ENCODE results near the gene ADAMTS17. TPM values are rescaled to one million over a fixed set of nuclear protein-coding genes. Genes with fewer than 3 reads are reported as not detected.

ADAMTS17 gene
- total RNA-seq, 1 experiment from 2014 or later = 1.6 TPM

DNA sequence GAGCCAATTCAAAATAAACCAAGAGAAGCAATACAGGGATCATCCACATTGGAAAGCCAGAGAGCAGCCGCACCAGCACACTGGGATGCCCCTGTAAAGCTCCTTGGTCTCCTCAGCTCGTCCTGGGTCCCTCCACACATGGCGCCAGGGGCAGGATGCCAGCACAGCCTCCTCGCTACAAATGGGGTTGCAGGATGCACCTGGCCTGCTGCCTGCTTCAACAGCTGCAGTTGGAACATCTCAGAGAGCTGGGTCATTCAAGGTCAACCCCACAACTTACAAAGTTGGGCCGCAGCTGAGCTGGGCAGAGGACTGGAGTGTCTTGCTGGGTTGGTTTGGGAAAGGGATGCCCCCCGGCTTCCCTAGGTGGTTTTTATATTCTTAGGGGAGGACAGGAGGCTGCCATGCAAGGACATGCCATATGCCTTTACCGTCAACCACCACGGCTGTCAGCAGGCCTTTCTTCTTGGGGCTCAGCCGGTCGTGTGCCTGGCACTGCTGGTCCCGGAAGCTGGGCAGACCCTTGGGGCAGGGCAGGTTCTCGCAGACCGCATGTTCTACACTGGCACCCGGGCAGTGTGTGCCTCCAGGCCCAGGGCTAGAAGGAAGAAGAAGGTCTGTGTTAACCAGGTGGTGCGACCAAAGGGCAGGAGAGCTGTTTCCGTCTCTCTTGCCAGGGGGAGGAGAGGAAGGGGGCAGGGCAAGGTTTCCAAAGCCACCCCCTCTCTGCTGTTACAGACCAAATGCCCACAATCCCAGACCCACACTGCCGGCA is 225.2 kb downstream of the ADAMTS17 start:
- ChIA-PET CTCF (no interaction called here), POLR2A (no interaction called here)
- intact Hi-C loops (cut with micrococcal nuclease; ENCODE audit: unreplicated experiment) = no loop called here
- Histone ChIP-seq H3K9me3 (ENCODE audit: control insufficient read depth, insufficient read depth, low read depth, low read length) (peaks cover 3% of the 10 kb centered on the region; the same call in 1 of the 2 replicates), H3K36me3 (ENCODE audit: control insufficient read depth, insufficient read depth, low read length) (no peaks in the 10 kb centered on the region), H3K27me3 (ENCODE audit: control insufficient read depth, insufficient read depth, low read length) (no peaks in the 10 kb centered on the region), H3K4me3 (ENCODE audit: low read depth in 2 of 2, low read length in 2 of 2) (no peak overlapping the region), H3K4me1 (ENCODE audit: control insufficient read depth, insufficient read depth, low read length) (no peaks in the 10 kb centered on the region), H3K27ac (ENCODE audit: low read length) (no peak overlapping the region)
- ATAC-seq (no peak), DNase-seq (ENCODE audit: low read depth, low spot score) (no peak)
- in situ Hi-C loops (cut with HindIII; ENCODE audit: low pct_unique_long_range_greater_than_20kb, low sequenced_read_pairs) = no loop called here
- TF ChIP-seq, protein P1, sequence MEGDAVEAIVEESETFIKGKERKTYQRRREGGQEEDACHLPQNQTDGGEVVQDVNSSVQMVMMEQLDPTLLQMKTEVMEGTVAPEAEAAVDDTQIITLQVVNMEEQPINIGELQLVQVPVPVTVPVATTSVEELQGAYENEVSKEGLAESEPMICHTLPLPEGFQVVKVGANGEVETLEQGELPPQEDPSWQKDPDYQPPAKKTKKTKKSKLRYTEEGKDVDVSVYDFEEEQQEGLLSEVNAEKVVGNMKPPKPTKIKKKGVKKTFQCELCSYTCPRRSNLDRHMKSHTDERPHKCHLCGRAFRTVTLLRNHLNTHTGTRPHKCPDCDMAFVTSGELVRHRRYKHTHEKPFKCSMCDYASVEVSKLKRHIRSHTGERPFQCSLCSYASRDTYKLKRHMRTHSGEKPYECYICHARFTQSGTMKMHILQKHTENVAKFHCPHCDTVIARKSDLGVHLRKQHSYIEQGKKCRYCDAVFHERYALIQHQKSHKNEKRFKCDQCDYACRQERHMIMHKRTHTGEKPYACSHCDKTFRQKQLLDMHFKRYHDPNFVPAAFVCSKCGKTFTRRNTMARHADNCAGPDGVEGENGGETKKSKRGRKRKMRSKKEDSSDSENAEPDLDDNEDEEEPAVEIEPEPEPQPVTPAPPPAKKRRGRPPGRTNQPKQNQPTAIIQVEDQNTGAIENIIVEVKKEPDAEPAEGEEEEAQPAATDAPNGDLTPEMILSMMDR (IDR thresholded peaks at IDR 0.05) = no peak
- TF ChIP-seq TCF7L2 (IDR thresholded peaks at IDR 0.05; ENCODE audit: low read depth, low read length) (no peak), POLR2AphosphoS5 (IDR thresholded peaks at IDR 0.05; ENCODE audit: low read depth, low read length) (no peak)
- TF ChIP-seq, protein P2, sequence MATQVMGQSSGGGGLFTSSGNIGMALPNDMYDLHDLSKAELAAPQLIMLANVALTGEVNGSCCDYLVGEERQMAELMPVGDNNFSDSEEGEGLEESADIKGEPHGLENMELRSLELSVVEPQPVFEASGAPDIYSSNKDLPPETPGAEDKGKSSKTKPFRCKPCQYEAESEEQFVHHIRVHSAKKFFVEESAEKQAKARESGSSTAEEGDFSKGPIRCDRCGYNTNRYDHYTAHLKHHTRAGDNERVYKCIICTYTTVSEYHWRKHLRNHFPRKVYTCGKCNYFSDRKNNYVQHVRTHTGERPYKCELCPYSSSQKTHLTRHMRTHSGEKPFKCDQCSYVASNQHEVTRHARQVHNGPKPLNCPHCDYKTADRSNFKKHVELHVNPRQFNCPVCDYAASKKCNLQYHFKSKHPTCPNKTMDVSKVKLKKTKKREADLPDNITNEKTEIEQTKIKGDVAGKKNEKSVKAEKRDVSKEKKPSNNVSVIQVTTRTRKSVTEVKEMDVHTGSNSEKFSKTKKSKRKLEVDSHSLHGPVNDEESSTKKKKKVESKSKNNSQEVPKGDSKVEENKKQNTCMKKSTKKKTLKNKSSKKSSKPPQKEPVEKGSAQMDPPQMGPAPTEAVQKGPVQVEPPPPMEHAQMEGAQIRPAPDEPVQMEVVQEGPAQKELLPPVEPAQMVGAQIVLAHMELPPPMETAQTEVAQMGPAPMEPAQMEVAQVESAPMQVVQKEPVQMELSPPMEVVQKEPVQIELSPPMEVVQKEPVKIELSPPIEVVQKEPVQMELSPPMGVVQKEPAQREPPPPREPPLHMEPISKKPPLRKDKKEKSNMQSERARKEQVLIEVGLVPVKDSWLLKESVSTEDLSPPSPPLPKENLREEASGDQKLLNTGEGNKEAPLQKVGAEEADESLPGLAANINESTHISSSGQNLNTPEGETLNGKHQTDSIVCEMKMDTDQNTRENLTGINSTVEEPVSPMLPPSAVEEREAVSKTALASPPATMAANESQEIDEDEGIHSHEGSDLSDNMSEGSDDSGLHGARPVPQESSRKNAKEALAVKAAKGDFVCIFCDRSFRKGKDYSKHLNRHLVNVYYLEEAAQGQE (IDR thresholded peaks at IDR 0.05; ENCODE audit: insufficient read depth in 1 of 2, low read depth in 2 of 2, low read length in 1 of 2) = no peak
- BruUV-seq (replicated peaks) = no TSS peak

DNA sequence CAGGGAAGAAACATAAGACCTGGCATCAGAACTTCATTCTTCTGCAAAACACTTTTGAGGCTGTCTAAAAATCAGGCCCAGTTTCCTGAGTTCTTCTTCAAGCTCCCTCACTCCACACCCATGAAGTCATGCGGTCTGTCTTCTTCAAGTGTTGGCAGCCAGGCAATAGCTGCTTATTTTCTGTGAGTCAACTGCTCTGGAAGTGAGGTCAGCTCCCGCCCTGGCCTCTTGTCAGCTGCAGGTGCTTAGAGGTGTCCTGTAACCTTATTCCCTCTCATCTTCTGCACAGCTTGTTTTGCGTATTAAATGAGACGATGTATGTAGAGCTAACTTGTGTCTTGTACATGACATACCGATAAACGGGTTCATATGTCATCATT is 226.1 kb downstream of the ADAMTS17 start:
- H3K4me3 ChIP-seq (ENCODE audit: low read depth in 2 of 2, low read length in 2 of 2) = no peak overlapping the region
- H3K9me3 ChIP-seq (ENCODE audit: control insufficient read depth, insufficient read depth, low read depth, low read length) = no peaks in the 10 kb centered on the region
- H3K36me3 ChIP-seq (ENCODE audit: control insufficient read depth, insufficient read depth, low read length) = no peaks in the 10 kb centered on the region
- ChIA-PET POLR2A (no interaction called here), CTCF (interaction anchor here (0.7 kb wide), 1 partner anchor 167 kb away, joined by 8 read pairs; no protein-coding TSS in a partner anchor)
- intact Hi-C loops (cut with micrococcal nuclease; ENCODE audit: unreplicated experiment) (no loop called here), in situ Hi-C loops (cut with HindIII; ENCODE audit: low pct_unique_long_range_greater_than_20kb, low sequenced_read_pairs) (no loop called here)
- ATAC-seq = no peak
- H3K27me3 ChIP-seq (ENCODE audit: control insufficient read depth, insufficient read depth, low read length) = no peaks in the 10 kb centered on the region
- no peak for TF ChIP-seq TCF7L2 (IDR thresholded peaks at IDR 0.05; ENCODE audit: low read depth, low read length)
- TF ChIP-seq, protein P2 (IDR thresholded peaks at IDR 0.05; ENCODE audit: insufficient read depth in 1 of 2, low read depth in 2 of 2, low read length in 1 of 2) = no peak
- TF ChIP-seq POLR2AphosphoS5 (IDR thresholded peaks at IDR 0.05; ENCODE audit: low read depth, low read length) = no peak
- no peak for TF ChIP-seq SIN3A (IDR thresholded peaks at IDR 0.05; ENCODE audit: borderline replicate concordance, insufficient read depth, low read depth, low read length)
- TF ChIP-seq, protein P1 (IDR thresholded peaks at IDR 0.05) = no peak
- H3K4me1 ChIP-seq (ENCODE audit: control insufficient read depth, insufficient read depth, low read length) = peaks cover 6% of the 10 kb centered on the region
- BruUV-seq (replicated peaks) = no TSS peak
- no peak for DNase-seq (ENCODE audit: low read depth, low spot score)
- H3K27ac ChIP-seq (ENCODE audit: low read length) = no peak overlapping the region
